GM23338 (cell line): Measurements from ENCODE around the gene PIEZO2. TPM values are rescaled to one million over a fixed set of nuclear protein-coding genes. Genes with fewer than 3 reads are reported as not detected.

Experiments
- ATAC-seq: fragments of 200-7000 bp; cut with Tn5 transposase; 3 replicates; pipeline ENCODE4 v1.9.1; 2020
- DNase-seq: peaks from one replicate; pipeline ENCODE4 v3.0.0-alpha.2; 2015; ENCODE audit warnings: low spot score
- H2AFZ ChIP-seq: fragments of 200-600 bp; sonication (generic); 2 replicates; pipeline ENCODE4 v1.8.0; 2016; ENCODE audit warnings: antibody characterized with exemption, mild to moderate bottlenecking, moderate library complexity
- H3F3A ChIP-seq: fragments of 200-600 bp; sonication (generic); replicated peaks from 2 replicates; pipeline ENCODE4 v1.8.0; 2017; ENCODE audit warnings: antibody characterized with exemption, mixed run types, low read depth
- H3K27ac ChIP-seq: fragments of 200-600 bp; sonication (generic); 2 replicates; pipeline ENCODE4 v1.6.1; 2016; ENCODE audit warnings: low read depth
- H3K27me3 ChIP-seq: fragments of 200-600 bp; sonication (generic); 2 replicates; pipeline ENCODE4 v1.8.0; 2016; ENCODE audit warnings: mild to moderate bottlenecking, mixed run types, moderate library complexity; ENCODE audit not compliant: insufficient read depth
- H3K36me3 ChIP-seq: fragments of 200-600 bp; sonication (generic); 2 replicates; pipeline ENCODE4 v1.8.0; 2016; ENCODE audit warnings: mild to moderate bottlenecking; ENCODE audit not compliant: insufficient read depth
- H3K4me1 ChIP-seq: fragments of 200-600 bp; sonication (generic); 2 replicates; pipeline ENCODE4 v1.8.0; 2016; ENCODE audit warnings: mild to moderate bottlenecking, moderate library complexity; ENCODE audit not compliant: insufficient read depth
- H3K4me2 ChIP-seq: fragments of 200-600 bp; sonication (generic); 2 replicates; pipeline ENCODE4 v1.7.1; 2017; ENCODE audit warnings: mixed run types
- H3K4me3 ChIP-seq: fragments of 200-600 bp; sonication (generic); 2 replicates; pipeline ENCODE4 v1.6.1; 2016; ENCODE audit warnings: mixed run types
- H3K79me2 ChIP-seq: fragments of 200-600 bp; sonication (generic); replicated peaks from 2 replicates; pipeline ENCODE4 v1.8.0; 2017; ENCODE audit warnings: mild to moderate bottlenecking; ENCODE audit not compliant: insufficient read depth
- H3K9me2 ChIP-seq: fragments of 200-600 bp; sonication (generic); 2 replicates; pipeline ENCODE4 v1.8.0; 2017; ENCODE audit not compliant: insufficient read depth
- H4K20me1 ChIP-seq: fragments of 200-600 bp; sonication (generic); replicated peaks from 2 replicates; pipeline ENCODE4 v1.8.0; 2017; ENCODE audit warnings: mild to moderate bottlenecking; ENCODE audit not compliant: insufficient read depth
- H3K27ac Mint-ChIP-seq: 2 replicates; pipeline ENCODE4 v1.8.0; 2020; ENCODE audit warnings: inconsistent platforms, mild to moderate bottlenecking, moderate library complexity, mixed read lengths
- H3K27me3 Mint-ChIP-seq: 3 replicates; pipeline ENCODE4 v1.8.0; 2022; ENCODE audit warnings: low read depth, mild to moderate bottlenecking, moderate library complexity, mixed read lengths, inconsistent platforms; ENCODE audit not compliant: insufficient read depth, poor library complexity
- H3K36me3 Mint-ChIP-seq: 3 replicates; pipeline ENCODE4 v1.8.0; 2021; ENCODE audit warnings: low read depth, mild to moderate bottlenecking, inconsistent platforms, moderate library complexity, mixed read lengths
- H3K4me1 Mint-ChIP-seq: 3 replicates; pipeline ENCODE4 v1.8.0; 2020; ENCODE audit warnings: mild to moderate bottlenecking, inconsistent platforms, mixed read lengths
- H3K4me3 Mint-ChIP-seq: 3 replicates; pipeline ENCODE4 v1.8.0; 2021; ENCODE audit warnings: moderate library complexity, mild to moderate bottlenecking, inconsistent platforms, mixed read lengths
- H3K9me3 Mint-ChIP-seq: 3 replicates; pipeline ENCODE4 v1.8.0; 2020; ENCODE audit warnings: moderate library complexity, mild to moderate bottlenecking, inconsistent platforms, mixed read lengths
- CTCF ChIP-seq, 2 experiments: fragments of 200-600 bp in 1 of 2; sonication (generic) in 1 of 2; conservative IDR thresholded peaks; 2 replicates each; pipeline versions ENCODE4 v1.5.1 to v1.6.1; 2016 to 2017; ENCODE audit warnings: antibody characterized with exemption in 2 of 2, low read depth in 2 of 2, mild to moderate bottlenecking in 2 of 2, moderate library complexity in 1 of 2
- EZH2phosphoT487 ChIP-seq: fragments of 200-600 bp; sonication (generic); IDR thresholded peaks from one replicate; pipeline ENCODE4 v1.8.1; 2018; ENCODE audit warnings: antibody characterized with exemption; ENCODE audit not compliant: unreplicated experiment
- JUNB ChIP-seq: IDR thresholded peaks from one replicate; pipeline ENCODE4 v1.6.1; 2016; ENCODE audit warnings: antibody characterized with exemption; ENCODE audit not compliant: unreplicated experiment
- NANOG ChIP-seq: IDR thresholded peaks from 2 replicates; pipeline ENCODE4 v1.6.1; 2016; ENCODE audit warnings: antibody characterized with exemption, borderline replicate concordance
- POLR2AphosphoS5 ChIP-seq: IDR thresholded peaks from 2 replicates; pipeline ENCODE4 v1.6.1; 2016; ENCODE audit warnings: antibody characterized with exemption, low read depth
- REST ChIP-seq: IDR thresholded peaks from one replicate; pipeline ENCODE4 v1.6.1; 2018; ENCODE audit warnings: antibody characterized with exemption; ENCODE audit not compliant: unreplicated experiment
- STAT1 ChIP-seq: IDR thresholded peaks from one replicate; pipeline ENCODE4 v1.6.1; 2016; ENCODE audit warnings: antibody characterized with exemption; ENCODE audit not compliant: unreplicated experiment
- ZNF114 ChIP-seq: fragments of 250-450 bp; sonication (Bioruptor Pico); IDR thresholded peaks from 2 replicates; pipeline ENCODE4 v1.5.0; 2020; ENCODE audit warnings: mild to moderate bottlenecking, moderate library complexity
- ZNF331 ChIP-seq: fragments of 250-450 bp; sonication (Bioruptor Pico); IDR thresholded peaks from 2 replicates; pipeline ENCODE4 v1.5.0; 2020; ENCODE audit warnings: low read depth, mild to moderate bottlenecking, moderate library complexity
- ZNF462 ChIP-seq: fragments of 250-450 bp; sonication (Bioruptor Pico); IDR thresholded peaks from 2 replicates; pipeline ENCODE4 v1.5.0; 2020; ENCODE audit warnings: mild to moderate bottlenecking, moderate library complexity
- polyA plus RNA-seq: library from polyadenylated mRNA; unstranded; fragments of >200 nt; fragmentation: Nextera tagmentation; extraction: Ambion mirVana; gene quantifications from 2 replicates; pipeline ENCODE4 v1.2.1, GENCODE V29; 2016
- total RNA-seq: library from RNA; depleted of rRNA; stranded (reverse); fragments of >200 nt; shearing (Covaris generic); gene quantifications from 2 replicates; pipeline ENCODE4 v1.2.3, GENCODE V29; 2014

PIEZO2 gene
- total and polyA plus RNA-seq, 2 experiments from 2014 or later, result 4.8 to 8.2 TPM

GRCh38 chr18:10971717-10972116 is 177.7 kb downstream of the PIEZO2 start (continued):
- TF ChIP-seq REST, result no peak
- no peak for TF ChIP-seq NANOG

- Histone ChIP-seq H3K79me2 (no peaks in the 10 kb centered on the region), H2AFZ (no peak overlapping the region), H3K4me3 (no peak overlapping the region), H3K4me2 (no peak overlapping the region), H3K27me3 (no peaks in the 10 kb centered on the region), H3K4me1 (peaks cover 18% of the 10 kb centered on the region), H3K36me3 (no peaks in the 10 kb centered on the region), H3K9me2 (peaks cover 10% of the 10 kb centered on the region; the same call in 1 of the 2 replicates), H4K20me1 (no peaks in the 10 kb centered on the region), H3K27ac (no peak overlapping the region), H3F3A (no peaks in the 10 kb centered on the region)
- Mint-ChIP-seq H3K4me3 (no peak overlapping the region), H3K4me1 (peaks cover 21% of the 10 kb centered on the region), H3K27ac (no peak overlapping the region), H3K27me3 (no peaks in the 10 kb centered on the region), H3K36me3 (peaks cover 9% of the 10 kb centered on the region; the same call in 2 of the 3 replicates), H3K9me3 (peaks cover 3% of the 10 kb centered on the region; the same call in 1 of the 3 replicates)
- no peak for ATAC-seq
- DNase-seq, result no peak
- no peak for TF ChIP-seq ZNF114
- no peak for TF ChIP-seq CTCF (conservative IDR thresholded peaks at IDR 0.05; ENCODE audit: low read depth in 2 of 2)
- TF ChIP-seq STAT1, result no peak
- no peak for TF ChIP-seq EZH2phosphoT487
- no peak for TF ChIP-seq NANOG
- TF ChIP-seq ZNF331, result no peak
- no peak for TF ChIP-seq POLR2AphosphoS5
- TF ChIP-seq ZNF462 (CRISPR knock-in tag), result no peak
- TF ChIP-seq JUNB, result no peak
- no peak for TF ChIP-seq REST
Observed at GRCh38 chr18:10965119-10965518, 184.2 kb downstream of the PIEZO2 start.
